HG03139 (cell line): ENCODE data around the gene C6orf120.
"Not testable (repeated sequence)": the region's sequence is repeated elsewhere in the genome, so short reads cannot be mapped to it uniquely, and the experiment has no call there.

Experiments
- ATAC-seq: cut with Tn5 transposase; IDR thresholded peaks from one replicate; pipeline ENCODE4 v1.9.1; 2021; ENCODE audit not compliant: unreplicated experiment

The C6orf120 gene

DNA sequence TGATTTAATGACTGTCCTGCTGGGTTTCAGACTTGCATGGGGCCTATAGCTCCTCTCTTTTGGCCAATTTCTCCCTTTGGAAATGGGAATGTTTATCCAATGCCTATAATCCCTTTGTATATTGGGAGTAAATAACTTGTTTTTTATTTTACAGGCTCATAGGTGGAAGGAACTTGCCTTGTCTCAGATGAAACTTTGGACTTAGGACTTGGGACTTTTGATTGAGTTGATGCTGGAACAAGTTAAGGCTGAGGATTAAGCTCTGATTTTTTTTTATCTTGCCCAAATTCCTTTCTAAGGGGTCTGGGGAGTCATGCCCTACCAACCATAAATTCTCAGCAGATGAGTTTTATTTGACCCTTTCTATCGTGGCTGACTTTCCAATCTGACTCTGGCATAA is 23.6 kb upstream of the C6orf120 start:
- no peak for ATAC-seq

DNA sequence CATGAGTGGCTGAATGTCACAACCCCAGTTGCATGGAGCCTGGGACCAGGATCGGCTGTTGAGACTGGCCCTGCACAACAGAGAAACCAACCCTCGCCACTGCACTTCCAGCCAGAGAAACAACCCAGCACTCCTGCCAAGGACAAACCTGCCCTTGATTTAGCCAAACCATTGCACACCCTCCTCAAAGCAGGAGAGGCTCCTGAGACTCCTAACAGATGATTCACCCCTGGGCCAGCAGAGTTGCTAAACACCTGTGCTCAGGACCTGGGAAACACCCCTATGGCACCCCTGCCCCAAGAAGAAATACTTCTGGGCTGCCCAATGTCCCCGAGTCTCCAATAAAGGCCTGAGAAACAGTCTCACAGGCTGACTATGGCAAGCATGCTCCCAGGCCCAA is 17.9 kb upstream of the C6orf120 start:
- ATAC-seq, result no peak

DNA sequence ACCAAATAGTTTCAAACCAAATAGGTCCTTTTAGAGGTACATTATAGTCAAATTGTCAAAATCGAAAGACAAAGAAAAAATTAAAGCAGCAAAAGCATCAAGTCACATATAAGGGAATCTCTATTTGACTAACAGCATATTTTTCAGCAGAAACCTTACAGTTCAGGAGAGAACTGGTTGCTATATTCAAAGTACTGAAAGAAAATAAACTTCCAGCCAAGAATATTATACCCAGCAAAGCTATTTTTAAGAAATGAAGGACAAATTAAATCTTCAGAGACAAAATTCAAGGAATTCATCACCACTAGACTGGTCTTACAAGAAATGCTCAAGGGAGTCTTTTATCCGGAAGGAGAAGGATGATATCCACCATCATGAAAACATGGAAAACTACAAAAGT is 16.1 kb upstream of the C6orf120 start:
- no peak for ATAC-seq

DNA sequence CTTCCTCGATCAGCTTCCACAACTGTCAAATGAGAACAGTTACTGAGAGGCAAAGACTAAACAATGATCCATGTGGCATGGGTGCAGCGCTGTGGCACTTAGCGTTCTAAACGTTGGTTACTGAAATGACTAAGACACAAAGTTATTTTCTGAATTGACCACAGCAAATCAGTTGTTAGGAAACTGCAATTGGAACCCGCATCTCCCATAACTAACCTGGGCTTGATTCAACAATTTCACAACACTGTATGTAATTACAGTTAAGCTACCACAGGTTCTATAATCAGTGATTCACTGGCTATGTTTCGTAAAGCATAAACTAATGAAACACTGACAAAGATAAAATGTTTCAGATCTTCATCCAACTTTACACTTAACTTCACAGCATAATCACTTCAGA is 12.6 kb upstream of the C6orf120 start:
- no peak for ATAC-seq

DNA sequence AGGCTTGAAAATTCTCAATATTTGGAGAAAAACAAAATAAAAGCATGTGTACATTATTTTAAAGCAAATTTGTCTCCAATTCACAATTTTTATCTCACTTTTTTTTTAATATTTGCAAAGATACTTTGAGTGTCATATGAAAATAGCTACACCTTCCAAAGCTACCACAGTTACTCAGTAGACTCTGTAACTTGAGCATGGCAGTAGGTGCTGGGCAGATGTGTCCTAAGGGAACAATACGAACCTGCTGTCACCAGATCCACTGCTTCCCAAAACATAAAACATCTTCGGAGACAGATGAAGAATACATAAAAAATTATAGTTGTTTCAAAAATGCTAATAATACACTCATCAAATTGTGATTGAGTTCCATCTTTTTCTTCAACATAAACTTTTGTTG is 10.7 kb upstream of the C6orf120 start:
- ATAC-seq, result no peak

DNA sequence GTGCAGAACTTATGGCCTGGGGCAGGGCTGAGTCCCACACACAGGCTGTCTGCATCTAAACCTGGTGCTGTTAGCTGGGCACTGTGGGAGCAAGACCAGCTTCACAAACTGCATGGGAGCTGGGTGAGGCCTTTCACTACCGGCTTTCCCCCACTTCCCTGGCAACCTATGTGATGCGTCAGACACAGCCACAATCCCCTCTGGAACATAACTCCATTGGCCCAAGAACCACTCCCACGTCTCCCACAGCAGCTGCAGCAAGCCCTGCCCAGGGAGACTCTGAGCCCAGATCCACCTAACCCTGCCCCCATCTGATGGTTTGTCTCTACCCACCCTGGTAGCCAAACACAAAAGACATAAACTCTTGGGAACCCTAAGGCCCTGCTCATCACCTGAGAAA is 9.4 kb upstream of the C6orf120 start:
- ATAC-seq, result no peak

DNA sequence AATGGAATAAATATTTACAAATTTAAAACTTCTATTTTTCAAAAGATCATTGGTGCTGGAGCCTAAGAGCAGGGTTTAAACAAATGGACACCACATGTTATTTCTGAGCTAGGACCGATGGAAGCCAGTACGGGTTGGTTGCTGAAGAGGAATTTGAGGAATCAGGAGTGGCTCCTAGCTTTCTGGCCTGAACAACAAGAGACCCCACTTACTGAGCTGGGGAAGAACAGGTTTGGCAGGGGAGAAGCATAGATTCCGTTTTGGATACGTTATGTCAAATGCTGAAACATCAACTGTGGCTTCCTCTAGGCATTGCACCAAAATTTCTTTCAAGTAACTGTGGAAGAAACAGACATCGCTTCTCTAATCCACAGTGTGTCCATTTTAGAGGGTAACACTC is 6.8 kb upstream of the C6orf120 start:
- ATAC-seq, result no peak

DNA sequence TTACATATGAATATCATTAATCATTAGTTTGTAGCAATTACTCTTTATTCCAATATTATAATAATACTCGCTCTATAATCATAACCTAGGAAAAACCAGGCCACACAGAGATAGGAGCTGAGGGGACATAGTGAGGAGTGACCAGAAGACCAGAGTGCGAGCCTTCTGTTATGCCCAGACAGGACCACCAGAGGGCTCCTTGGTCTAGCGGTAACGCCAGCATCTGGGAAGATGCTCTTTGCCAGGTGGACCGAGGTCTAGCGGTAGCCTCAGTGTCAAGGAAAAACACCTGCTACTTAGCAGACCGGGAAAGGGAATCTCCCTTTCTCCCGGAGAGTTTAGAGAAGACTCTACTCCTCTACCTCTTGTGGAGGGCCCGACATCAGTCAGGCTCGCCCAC is 4.8 kb upstream of the C6orf120 start:
- not testable (repeated sequence) for ATAC-seq

DNA sequence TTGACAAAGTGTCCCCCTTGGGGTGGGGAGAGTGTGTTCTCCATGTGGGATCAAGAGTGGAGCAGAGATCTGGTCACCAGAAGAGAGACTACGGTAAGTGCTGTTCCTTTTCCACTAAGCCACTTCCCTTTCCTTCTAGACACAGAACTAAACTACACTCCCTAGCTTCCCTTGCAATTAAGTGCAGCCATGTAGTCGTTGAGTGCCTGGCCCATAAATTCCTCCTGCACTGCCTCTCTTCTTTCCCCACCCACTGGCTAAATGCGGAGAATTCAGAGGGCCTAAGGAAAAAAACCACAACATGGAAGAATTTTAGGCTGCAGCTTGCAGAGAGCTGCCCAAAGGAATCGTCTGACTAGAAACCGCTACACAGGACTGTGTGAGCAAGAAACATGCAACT is 1.6 kb upstream of the C6orf120 start:
- no peak for ATAC-seq

DNA sequence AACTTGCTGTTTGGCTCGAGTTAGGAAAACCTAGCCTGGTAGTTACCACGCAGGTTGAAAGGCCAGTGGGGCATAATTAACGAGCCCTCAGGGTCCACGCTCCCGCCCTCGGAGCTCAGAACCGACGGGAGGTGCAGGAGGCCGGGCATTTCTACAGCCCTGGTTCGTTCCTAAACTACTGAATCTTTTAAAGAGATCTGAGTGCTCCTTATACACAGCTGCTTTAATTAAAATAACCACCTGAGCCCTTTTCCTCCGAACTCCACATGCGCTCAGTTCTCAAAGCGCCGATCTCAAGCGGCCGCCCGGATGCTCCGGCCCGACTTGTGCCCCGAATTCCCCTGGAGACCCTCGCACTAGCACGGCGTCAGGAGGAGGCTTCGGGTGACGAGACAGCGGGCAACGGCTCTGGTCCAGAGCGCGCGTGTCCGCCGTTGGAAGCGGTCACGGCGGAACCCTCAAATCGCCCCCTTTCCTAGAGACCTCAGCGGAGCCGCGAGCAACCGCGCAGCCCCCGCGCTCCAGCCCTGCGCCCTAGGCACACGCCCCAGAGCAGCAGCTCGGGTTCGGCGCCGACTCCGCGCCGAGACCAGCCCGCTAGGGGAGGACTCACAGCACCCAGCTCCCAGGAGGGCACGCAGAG is 494 bp upstream of the C6orf120 start:
- peak; percentile 8 for ATAC-seq

DNA sequence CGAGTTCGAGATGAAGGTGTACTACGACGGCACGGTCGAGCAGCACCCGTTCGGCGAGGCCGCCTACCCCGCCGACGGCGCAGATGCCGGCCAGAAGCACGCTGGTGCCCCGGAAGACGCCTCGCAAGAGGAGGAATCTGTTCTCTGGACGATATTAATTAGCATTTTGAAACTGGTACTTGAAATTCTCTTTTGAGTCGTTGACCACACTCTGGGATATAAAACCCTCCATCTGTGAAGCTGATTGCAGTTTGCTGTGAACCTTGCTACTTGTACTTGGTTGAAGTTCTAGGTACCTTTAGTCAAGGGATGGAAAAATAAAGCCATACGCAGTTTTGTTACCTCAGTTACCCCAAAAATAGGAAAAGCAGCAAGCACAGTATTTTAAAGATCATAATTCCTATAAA is 917 bp downstream of the C6orf120 start:
- peak; percentile 14 for ATAC-seq

DNA sequence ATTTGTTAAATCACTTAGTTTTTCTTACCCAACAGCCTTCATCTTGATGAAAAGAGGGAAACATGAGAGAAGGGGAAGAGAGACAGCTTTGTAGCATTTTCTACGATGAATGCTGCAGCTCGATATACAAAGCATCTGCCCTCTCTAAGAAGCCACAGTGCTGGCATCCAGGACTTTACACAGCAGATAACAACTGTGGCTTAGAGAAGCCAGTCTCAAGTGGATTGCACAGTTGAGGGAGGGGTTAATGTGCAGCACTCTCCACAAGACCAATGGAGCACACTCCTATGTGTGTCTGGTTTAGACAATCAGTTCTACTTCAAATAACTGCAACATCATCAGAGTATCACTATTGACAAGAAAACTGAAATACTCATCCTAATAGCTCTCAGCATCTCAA is 5.8 kb downstream of the C6orf120 start:
- ATAC-seq, result no peak

DNA sequence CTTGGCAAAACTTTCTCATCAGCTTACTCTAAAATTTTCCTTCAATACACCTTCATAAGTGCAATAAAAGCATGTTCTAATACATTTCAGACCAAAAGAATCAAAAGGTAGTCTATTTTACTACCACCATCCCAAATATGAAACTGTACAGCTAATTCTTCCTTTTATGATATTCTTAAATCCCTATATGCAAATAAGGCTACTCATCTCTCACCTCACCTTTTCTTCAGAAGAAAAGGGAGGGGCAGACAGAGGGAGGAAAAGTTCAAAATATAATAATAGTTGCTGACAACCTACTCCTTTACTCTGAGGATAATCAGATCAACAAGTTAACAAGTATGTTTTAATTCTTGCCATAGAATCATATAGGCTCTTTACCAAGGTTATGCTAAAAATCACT is 7.4 kb downstream of the C6orf120 start:
- ATAC-seq, result no peak

DNA sequence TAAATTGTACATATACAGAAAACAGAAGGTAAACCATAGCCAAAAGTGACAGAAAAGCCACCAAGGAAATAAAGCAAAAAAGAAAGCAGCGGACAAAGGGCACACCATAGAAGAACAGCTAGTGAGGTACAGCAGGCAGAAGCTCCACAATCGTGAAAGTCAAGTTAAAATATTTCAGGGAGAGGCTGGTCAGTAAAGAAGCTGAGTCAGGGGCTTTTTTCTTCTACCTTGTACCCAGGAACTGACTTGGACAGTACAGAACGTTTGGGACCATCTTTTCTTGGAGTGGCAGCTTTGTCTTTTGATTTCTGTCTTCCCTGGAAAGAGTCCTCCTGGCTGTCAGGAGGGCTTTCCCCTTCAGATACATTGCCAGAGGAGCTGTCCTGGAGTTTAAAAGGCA is 8.1 kb downstream of the C6orf120 start:
- no peak for ATAC-seq

DNA sequence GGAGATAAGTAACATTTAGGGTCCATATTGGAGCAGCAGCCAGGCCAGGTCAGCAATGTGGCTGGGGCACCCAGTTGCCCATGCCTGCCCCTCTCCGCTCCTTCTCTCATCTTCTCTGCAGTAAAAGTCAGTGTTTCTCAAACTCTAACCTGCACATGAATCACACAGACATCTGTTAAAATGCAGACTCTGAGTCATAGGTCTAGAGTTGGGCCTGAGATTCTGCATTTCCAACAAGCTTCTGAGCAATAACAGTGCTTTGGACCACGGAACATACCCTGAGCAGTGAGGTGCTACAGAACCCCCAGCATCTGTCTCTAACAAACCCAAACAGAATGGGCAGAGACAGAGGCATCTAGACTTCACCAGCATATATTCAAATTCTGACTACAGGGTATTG is 12.3 kb downstream of the C6orf120 start:
- no peak for ATAC-seq

DNA sequence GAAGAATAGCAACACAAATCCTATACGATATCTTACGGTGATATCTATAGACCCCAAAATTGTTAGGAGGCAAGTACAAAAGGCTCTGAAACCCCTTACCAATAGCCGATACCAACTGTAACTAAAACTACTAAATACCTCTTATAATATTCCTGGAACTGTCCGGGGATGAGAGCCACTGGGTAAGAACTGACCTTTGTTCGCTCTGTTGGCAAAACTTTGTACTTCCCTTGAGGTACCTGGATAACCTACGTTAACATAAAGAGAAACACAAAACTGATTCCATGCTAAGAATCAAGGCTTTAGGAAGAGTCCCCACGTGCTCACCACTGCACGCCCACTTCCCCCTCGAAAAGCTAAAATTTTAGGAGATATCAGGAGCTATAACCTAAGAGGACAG is 12.7 kb downstream of the C6orf120 start:
- ATAC-seq, result no peak

DNA sequence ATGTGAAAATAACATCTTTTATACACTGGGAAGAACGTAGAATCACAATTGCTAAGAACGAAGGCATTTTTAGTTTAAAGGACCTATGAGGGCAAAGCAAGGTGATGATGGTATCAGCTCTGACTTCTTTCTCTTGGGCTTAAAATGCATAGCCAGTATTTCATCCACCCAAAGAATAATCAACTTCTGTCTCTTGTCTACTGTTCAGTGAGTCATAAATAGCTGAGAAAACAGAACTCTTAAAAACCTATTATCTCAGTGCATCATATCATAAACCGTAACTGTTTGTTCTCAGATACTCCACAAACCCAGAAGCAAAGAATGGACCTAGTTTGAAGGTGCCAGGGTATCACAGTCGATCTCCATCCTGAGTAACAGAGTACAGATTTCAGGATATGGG is 17.2 kb downstream of the C6orf120 start:
- no peak for ATAC-seq

DNA sequence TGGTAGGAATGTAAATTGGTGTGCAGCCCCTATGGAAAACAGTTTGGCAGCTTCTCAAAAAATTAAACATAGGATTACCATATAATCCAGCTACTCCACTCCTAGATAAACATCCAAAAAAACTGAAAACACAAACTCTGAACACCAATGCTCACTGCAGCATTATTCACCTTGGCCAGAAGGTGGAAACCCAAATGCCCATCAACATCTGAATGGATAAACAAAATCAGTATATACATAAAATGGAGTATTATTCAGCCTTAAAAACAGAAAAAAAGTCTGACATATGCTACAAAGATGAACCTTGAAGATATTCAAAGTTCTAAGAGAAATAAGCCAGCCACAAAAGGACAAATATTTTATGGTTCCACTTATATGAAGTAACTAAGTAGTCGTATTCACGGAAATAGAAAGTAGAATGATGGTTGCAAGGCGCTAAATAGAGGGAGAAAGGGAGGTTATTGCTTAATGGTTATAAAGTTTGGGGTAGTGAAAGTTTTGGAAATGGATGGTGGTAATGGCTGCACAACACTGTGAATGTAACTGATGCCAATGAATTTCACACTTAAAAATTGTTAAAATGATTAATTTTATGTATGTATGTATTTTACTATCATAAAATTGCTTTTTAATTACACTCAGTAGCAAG is 18.4 kb downstream of the C6orf120 start:
- no peak for ATAC-seq

DNA sequence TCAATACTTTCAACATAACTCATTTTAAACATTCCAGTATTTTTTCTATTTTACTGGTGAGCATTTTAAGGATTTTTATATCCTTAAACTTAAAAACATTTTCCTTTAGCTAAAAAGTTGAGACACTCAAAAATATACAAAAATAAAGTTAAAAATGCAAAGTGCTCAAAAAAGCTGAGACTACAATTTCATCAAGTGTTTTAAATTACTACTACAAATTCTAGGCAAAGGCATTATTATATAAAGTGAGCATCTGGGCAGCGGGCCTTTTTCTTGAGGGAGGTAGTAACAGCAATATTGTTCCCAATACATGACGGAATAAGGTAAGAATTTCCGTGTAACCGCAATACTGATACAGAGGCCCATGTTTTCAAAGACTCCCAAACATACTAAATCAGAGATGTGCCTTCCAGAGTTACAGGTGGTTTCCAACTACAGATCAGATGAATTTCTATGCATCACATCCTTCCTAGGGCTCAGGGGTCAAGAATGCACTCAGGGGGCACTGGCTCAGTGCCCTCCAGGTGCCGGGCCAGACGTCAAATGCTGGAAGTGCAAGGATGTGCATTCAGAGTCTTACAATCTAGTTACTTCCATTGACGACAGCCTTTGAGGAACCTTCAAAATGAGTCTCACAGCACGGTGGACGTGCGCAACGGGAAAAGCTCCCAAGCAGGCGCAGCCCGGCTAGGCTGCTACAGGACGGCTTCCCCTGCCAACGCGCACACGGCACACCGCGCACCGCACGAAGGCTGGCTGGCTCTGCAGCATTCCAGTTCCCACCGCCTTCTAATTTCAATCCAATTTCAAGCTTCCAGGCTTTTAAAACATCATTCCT is 20.7 kb downstream of the C6orf120 start:
- peak; percentile 15 for ATAC-seq

DNA sequence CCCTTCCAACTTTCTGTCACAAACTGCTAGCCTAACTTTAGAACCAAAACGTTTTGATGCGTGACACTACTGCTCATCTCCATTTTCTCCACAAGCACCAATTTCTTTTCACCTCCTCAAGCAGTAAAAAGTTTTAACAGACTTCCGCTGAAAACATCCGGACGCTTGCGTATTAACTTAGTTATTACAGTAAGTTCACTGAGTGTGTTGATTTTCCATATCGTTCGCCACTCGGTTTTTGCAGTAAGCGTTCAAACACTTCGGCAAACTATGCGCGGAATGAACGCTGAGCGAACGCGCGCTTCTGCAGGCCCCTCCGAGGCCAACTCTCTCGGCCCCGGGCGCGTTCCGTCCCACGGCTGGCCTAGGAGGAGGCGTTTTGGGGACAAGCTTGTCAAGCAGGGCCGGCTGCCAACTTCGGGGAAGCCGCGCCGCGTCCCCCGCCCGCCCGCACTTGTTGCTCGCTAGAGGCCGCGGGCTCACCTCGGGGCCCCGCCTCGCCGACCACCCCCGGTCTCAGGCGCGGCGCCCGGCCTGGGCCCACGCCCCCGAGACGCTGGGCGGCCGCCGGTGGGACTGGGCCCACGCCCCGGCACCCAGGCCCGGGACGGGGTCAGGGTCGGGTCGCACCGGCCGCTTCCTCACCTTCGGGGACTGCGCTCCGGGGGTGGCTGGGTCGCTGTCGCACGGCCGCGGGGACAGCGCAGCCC is 21.4 kb downstream of the C6orf120 start:
- ATAC-seq, result peak; percentile 26

DNA sequence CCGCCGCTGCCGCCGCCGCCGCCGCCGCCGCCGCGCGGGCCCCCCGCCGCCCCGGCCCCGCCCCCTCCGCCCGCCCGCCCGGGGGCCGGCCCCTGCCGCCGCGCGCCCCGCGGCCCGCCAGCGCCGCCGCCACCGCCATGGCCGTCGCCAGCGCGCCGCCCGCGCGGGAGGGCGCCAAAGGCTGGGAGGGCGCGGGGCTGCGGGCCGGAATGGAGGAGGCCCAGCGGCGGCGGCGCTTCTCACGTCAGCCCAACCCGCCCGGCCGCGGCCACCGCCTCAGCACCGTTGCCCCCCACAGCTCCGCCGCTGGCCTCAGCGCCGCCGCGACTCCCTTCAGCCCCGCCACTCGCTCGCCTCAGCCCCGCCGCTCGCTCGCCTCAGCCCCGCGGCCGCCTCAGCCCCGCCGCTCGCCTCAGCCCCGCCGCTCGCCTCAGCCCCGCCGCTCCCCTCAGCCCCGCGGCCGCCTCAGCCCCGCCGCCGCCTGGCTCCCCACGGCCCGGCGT is 22.1 kb downstream of the C6orf120 start:
- ATAC-seq, result peak; percentile 27
